CD14-positive monocyte (primary cell): Measurements from ENCODE around the gene AANAT. TPM values are rescaled to one million over a fixed set of nuclear protein-coding genes. Genes with fewer than 3 reads are reported as not detected.

Source experiments
- DNase-seq, 3 donors: peaks; one replicate each; pipeline ENCODE4 v3.0.0-alpha.2; 2011 to 2022
- H2AFZ ChIP-seq: 2 replicates; pipeline ENCODE4 v1.6.0; 2012; ENCODE audit warnings: mild to moderate bottlenecking, low read depth, low read length, inconsistent platforms; ENCODE audit not compliant: insufficient read depth, poor library complexity, severe bottlenecking
- H3K27ac ChIP-seq, 2 donors: 1 replicate in 1 of 2; 2 replicates in 1 of 2; pipeline ENCODE4 v1.5.1; 2012 to 2013; ENCODE audit warnings: low read length in 2 of 2, control low read depth in 1 of 2, inconsistent platforms in 1 of 2, low read depth in 1 of 2, mild to moderate bottlenecking in 1 of 2
- H3K27me3 ChIP-seq, 2 donors: one replicate each; pipeline versions ENCODE4 v1.6.0 to v1.6.1; 2011 to 2013; ENCODE audit warnings: low read length in 2 of 2; ENCODE audit not compliant: control insufficient read depth in 2 of 2, insufficient read depth in 2 of 2
- H3K36me3 ChIP-seq, 2 donors: replicated peaks in 1 of 2; 1 replicate in 1 of 2; 2 replicates in 1 of 2; pipeline versions ENCODE4 v1.5.1 to v1.6.1; 2012 to 2013; ENCODE audit warnings: low read length in 2 of 2, control low read depth in 1 of 2, inconsistent platforms in 1 of 2, mild to moderate bottlenecking in 1 of 2; ENCODE audit not compliant: insufficient read depth in 2 of 2, control insufficient read depth in 1 of 2
- H3K4me1 ChIP-seq, 2 donors: 1 replicate in 1 of 2; 2 replicates in 1 of 2; pipeline versions ENCODE4 v1.5.1 to v1.6.1; 2012 to 2013; ENCODE audit warnings: low read length in 2 of 2, control low read depth in 1 of 2, inconsistent platforms in 1 of 2, mild to moderate bottlenecking in 1 of 2, moderate library complexity in 1 of 2; ENCODE audit not compliant: insufficient read depth in 2 of 2, control insufficient read depth in 1 of 2
- H3K4me2 ChIP-seq: replicated peaks from 2 replicates; pipeline ENCODE3; 2012; ENCODE audit warnings: low read length, moderate library complexity, mild to moderate bottlenecking; ENCODE audit not compliant: poor library complexity, severe bottlenecking; ENCODE audit errors: extremely low read depth
- H3K4me3 ChIP-seq, 3 experiments: fragments of 200-600 bp in 1 of 3; sonication (generic) in 1 of 3; replicated peaks in 1 of 3; 1 replicate in 2 of 3; 2 replicates in 1 of 3; pipeline ENCODE4 v1.5.1; 2011 to 2013; ENCODE audit warnings: low read length in 3 of 3, mild to moderate bottlenecking in 3 of 3, control low read depth in 2 of 3, low read depth in 2 of 3, inconsistent platforms in 1 of 3, moderate library complexity in 1 of 3
- H3K79me2 ChIP-seq: 2 replicates; pipeline ENCODE4 v1.6.0; 2012; ENCODE audit warnings: mild to moderate bottlenecking, control low read depth, inconsistent platforms, low read length, moderate library complexity; ENCODE audit not compliant: insufficient read depth
- H3K9ac ChIP-seq: 2 replicates; pipeline ENCODE4 v1.6.0; 2017; ENCODE audit warnings: low read length, mild to moderate bottlenecking; ENCODE audit not compliant: insufficient read depth, poor library complexity, severe bottlenecking
- H3K9me3 ChIP-seq, 2 donors: replicated peaks in 1 of 2; 1 replicate in 1 of 2; 2 replicates in 1 of 2; pipeline versions ENCODE4 v1.5.1 to v1.6.1; 2012 to 2013; ENCODE audit warnings: low read length in 2 of 2, control low read depth in 1 of 2; ENCODE audit not compliant: control insufficient read depth in 1 of 2, insufficient read depth in 1 of 2
- H4K20me1 ChIP-seq: 2 replicates; pipeline ENCODE4 v1.6.0; 2012; ENCODE audit warnings: mild to moderate bottlenecking, low read length, control low read depth, moderate library complexity; ENCODE audit not compliant: insufficient read depth
- H3K27ac Mint-ChIP-seq, 7 donors: one replicate each; pipeline ENCODE4 v1.8.0; 2020; ENCODE audit warnings: mild to moderate bottlenecking in 7 of 7, mixed read lengths in 7 of 7, moderate library complexity in 6 of 7, inconsistent platforms in 2 of 7
- H3K27me3 Mint-ChIP-seq, 3 donors: one replicate each; pipeline ENCODE4 v1.8.0; 2021 to 2022; ENCODE audit warnings: low read depth in 3 of 3, mild to moderate bottlenecking in 3 of 3, mixed read lengths in 3 of 3, moderate library complexity in 3 of 3, inconsistent platforms in 1 of 3
- H3K36me3 Mint-ChIP-seq, 2 donors: one replicate each; pipeline ENCODE4 v1.8.0; 2020; ENCODE audit warnings: mixed read lengths in 2 of 2, inconsistent platforms in 1 of 2, mild to moderate bottlenecking in 1 of 2
- H3K4me1 Mint-ChIP-seq: one replicate; pipeline ENCODE4 v1.8.0; 2020; ENCODE audit warnings: mild to moderate bottlenecking, mixed read lengths
- H3K4me3 Mint-ChIP-seq, 2 donors: one replicate each; pipeline ENCODE4 v1.8.0; 2020; ENCODE audit warnings: mild to moderate bottlenecking in 2 of 2, mixed read lengths in 2 of 2, moderate library complexity in 1 of 2
- H3K9me3 Mint-ChIP-seq, 7 donors: one replicate each; pipeline ENCODE4 v1.8.0; 2020 to 2022; ENCODE audit warnings: mixed read lengths in 7 of 7, mild to moderate bottlenecking in 6 of 7, moderate library complexity in 6 of 7, inconsistent platforms in 2 of 7
- WGBS: methylation state at CpG from one replicate; pipeline ENCODE4 v1.1.5; 2013; ENCODE audit warnings: missing lambda C conversion rate; ENCODE audit not compliant: insufficient coverage; 5-methylcytosine and 5-hydroxymethylcytosine counted together
- intact Hi-C, 2 donors: fragments of 100-400 bp; cut with micrococcal nuclease; formaldehyde crosslinking; loops; one replicate each; pipeline versions ENCODE4 v1.15.0 to v1.15.1; 2023
- polyA plus RNA-seq, 3 donors: library from polyadenylated mRNA; depleted of rRNA in 1 of 3; unstranded in 2 of 3; stranded (reverse) in 1 of 3; fragments of 300-500 nt in 2 of 3; fragments of >200 nt in 1 of 3; fragmentation: Illumina TruSeq in 2 of 3; gene quantifications; 1 replicate in 2 of 3; 2 replicates in 1 of 3; pipeline ENCODE4 v1.2.3, GENCODE V29; 2012 to 2021
- TF ChIP-seq, protein P1 (sequence below): fragments of 200-600 bp; IDR thresholded peaks from one replicate; pipeline ENCODE4 v1.8.0; 2022; ENCODE audit warnings: antibody characterized with exemption, mild to moderate bottlenecking

The AANAT gene
- polyA plus RNA-seq, 3 donors, result not detected

DNA sequence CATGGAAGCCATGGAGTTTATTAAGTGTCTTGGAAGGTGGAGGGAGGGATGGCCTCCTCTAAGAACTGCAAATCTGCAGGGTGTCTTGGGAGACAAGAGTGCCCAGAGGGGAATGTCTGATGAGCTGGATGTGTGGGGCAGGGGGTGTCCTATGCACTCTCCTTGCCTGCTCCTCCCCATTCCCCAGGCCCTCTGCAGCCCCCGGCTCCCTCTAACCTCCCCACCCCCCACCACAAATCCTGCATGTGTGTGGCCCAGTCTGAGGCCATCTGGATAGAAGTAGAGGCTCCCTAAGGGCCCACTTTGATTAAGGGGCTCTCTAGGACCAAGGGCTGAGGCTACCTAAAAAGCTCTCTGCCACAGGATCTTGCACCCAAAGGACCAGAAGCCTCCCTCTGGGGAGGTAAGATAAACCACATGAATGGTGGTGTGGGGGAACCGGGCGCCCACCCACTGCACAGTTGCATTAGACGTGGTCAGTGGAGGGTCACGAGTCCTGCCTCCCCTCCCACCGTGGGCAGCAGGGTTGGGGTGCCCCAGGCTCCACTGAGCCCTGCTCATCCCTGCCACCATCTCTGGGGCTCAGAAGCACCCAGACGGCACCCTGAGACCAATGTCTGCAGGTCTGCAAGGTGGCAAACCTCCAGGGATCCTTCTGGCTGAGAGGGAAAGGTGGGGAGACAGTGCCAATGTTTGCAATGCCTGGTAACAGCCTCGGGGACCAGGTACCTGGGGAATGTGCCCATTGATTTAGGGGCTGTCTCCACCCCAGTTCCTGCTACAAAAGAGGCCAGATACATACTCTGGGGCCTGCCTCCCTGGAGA lies 618 bp downstream of the AANAT start:
- Mint-ChIP-seq H3K27me3 (peaks cover 0 to 4% (median 2%) of the 10 kb centered on the region in 3 donors), H3K27ac (peak overlapping the region in 3 of 7 donors; percentile 40 to 50 (median 46)), H3K36me3 (peaks cover 32 to 45% of the 10 kb centered on the region in 2 donors), H3K4me1 (peaks cover 12% of the 10 kb centered on the region), H3K9me3 (peaks cover 0 to 2% (median 0%) of the 10 kb centered on the region in 7 donors), H3K4me3 (no peak overlapping the region)
- Histone ChIP-seq H3K4me3 (no peak overlapping the region), H3K27me3 (no peaks in the 10 kb centered on the region), H3K36me3 (peaks cover 42 to 45% of the 10 kb centered on the region in 2 donors), H2AFZ (no peak overlapping the region), H4K20me1 (peaks cover 6% of the 10 kb centered on the region), H3K4me1 (peaks cover 8 to 9% of the 10 kb centered on the region in 2 donors), H3K9ac (no peak overlapping the region), H3K27ac (no peak overlapping the region), H3K9me3 (no peaks in the 10 kb centered on the region), H3K4me2 (no peak overlapping the region), H3K79me2 (no peaks in the 10 kb centered on the region)
- DNase-seq, result no peak
- TF ChIP-seq, protein P1, sequence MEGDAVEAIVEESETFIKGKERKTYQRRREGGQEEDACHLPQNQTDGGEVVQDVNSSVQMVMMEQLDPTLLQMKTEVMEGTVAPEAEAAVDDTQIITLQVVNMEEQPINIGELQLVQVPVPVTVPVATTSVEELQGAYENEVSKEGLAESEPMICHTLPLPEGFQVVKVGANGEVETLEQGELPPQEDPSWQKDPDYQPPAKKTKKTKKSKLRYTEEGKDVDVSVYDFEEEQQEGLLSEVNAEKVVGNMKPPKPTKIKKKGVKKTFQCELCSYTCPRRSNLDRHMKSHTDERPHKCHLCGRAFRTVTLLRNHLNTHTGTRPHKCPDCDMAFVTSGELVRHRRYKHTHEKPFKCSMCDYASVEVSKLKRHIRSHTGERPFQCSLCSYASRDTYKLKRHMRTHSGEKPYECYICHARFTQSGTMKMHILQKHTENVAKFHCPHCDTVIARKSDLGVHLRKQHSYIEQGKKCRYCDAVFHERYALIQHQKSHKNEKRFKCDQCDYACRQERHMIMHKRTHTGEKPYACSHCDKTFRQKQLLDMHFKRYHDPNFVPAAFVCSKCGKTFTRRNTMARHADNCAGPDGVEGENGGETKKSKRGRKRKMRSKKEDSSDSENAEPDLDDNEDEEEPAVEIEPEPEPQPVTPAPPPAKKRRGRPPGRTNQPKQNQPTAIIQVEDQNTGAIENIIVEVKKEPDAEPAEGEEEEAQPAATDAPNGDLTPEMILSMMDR, result no peak
- intact Hi-C loops, result loop anchor here (2.0 to 10.0 kb wide), 4 partner anchors 13 to 147 kb away; partner anchors contain the start of gene ST6GALNAC2 (in 1 of the 2)
- WGBS, result 68% methylated on average over 6 of the region's 8 CpGs

DNA sequence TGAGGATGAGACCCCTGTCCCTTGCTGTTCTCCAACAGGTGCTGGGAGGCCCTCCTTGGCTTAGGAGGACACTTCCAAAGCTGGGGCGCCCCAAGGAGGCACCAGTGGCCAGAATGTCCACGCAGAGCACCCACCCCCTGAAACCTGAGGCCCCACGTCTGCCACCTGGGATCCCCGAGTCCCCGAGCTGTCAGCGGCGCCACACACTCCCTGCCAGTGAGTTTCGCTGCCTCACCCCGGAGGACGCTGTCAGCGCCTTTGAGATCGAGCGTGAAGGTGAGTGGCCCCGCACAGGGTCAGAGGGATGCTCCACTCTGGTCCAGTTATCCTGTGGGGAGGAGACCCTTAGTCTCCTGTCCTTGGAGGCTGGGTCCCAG lies 1.2 kb downstream of the AANAT start:
- Mint-ChIP-seq H3K27ac (peak overlapping the region in 1 of 7 donors; percentile 55), H3K9me3 (peaks cover 0 to under 1% (median 0%) of the 10 kb centered on the region in 7 donors), H3K27me3 (peaks cover 0 to 4% (median 2%) of the 10 kb centered on the region in 3 donors), H3K36me3 (peaks cover 37 to 51% of the 10 kb centered on the region in 2 donors), H3K4me3 (no peak overlapping the region), H3K4me1 (peaks cover 12% of the 10 kb centered on the region)
- H3K79me2 ChIP-seq, result no peaks in the 10 kb centered on the region
- H3K27me3 ChIP-seq, result no peaks in the 10 kb centered on the region
- H3K4me1 ChIP-seq, result peaks cover 8 to 9% of the 10 kb centered on the region in 2 donors
- TF ChIP-seq, protein P1, result no peak
- H3K27ac ChIP-seq, result no peak overlapping the region
- no peaks in the 10 kb centered on the region for H3K9me3 ChIP-seq
- H3K4me3 ChIP-seq, result no peak overlapping the region
- H4K20me1 ChIP-seq, result peaks cover 9% of the 10 kb centered on the region
- no peak overlapping the region for H3K9ac ChIP-seq
- H2AFZ ChIP-seq, result no peak overlapping the region
- H3K4me2 ChIP-seq, result no peak overlapping the region
- intact Hi-C loops, result loop anchor here (10.0 kb wide), 2 partner anchors 116 to 146 kb away; partner anchors contain the start of gene ST6GALNAC2 (in 1 of the 2)
- 94% methylated on average over 14 of the region's 14 CpGs for WGBS
- peaks cover 48 to 51% of the 10 kb centered on the region in 2 donors for H3K36me3 ChIP-seq
- DNase-seq, result no peak
